Fibroblast of skin of right quadriceps (primary cell): ENCODE data around the gene ADGRF3.
"Not testable (repeated sequence)": the region's sequence is repeated elsewhere in the genome, so short reads cannot be mapped to it uniquely, and the experiment has no call there.

Experiments used
- DNase-seq: peaks from one replicate; pipeline ENCODE4 v3.0.0-alpha.2; 2013

The ADGRF3 gene

GRCh38 chr2:26314243-26314642 lies 32.3 kb downstream of the ADGRF3 start:
- DNase-seq: no peak

- no peak for DNase-seq
Observed at GRCh38 chr2:26313446-26313845, 33.1 kb downstream of the ADGRF3 start.

GRCh38 chr2:26312471-26312870 lies 34.1 kb downstream of the ADGRF3 start:
- DNase-seq: no peak

GRCh38 chr2:26309921-26310320 lies 36.7 kb downstream of the ADGRF3 start:
- DNase-seq: no peak

- no peak for DNase-seq
Observed at GRCh38 chr2:26305540-26305939, 41.0 kb downstream of the ADGRF3 start.

GRCh38 chr2:26305094-26305493 lies 41.5 kb downstream of the ADGRF3 start:
- not testable (repeated sequence) for DNase-seq

- DNase-seq: no peak
Observed at GRCh38 chr2:26302846-26303245, 43.7 kb downstream of the ADGRF3 start.

- peak; percentile 9 for DNase-seq
Observed at GRCh38 chr2:26300234-26300925, 46.2 kb downstream of the ADGRF3 start.

- peak; percentile 64 for DNase-seq
Observed at GRCh38 chr2:26299471-26300101, 47.0 kb downstream of the ADGRF3 start.

- peak; percentile 46 for DNase-seq
Observed at GRCh38 chr2:26298638-26299393, 47.8 kb downstream of the ADGRF3 start.

GRCh38 chr2:26298286-26298637 lies 48.3 kb downstream of the ADGRF3 start:
- DNase-seq: no peak

- no peak for DNase-seq
Observed at GRCh38 chr2:26297061-26297460, 49.5 kb downstream of the ADGRF3 start.

- DNase-seq: no peak
Observed at GRCh38 chr2:26295511-26295910, 51.1 kb downstream of the ADGRF3 start.

GRCh38 chr2:26292646-26293045 lies 53.9 kb downstream of the ADGRF3 start:
- peak; percentile 23 for DNase-seq

- DNase-seq: no peak
Observed at GRCh38 chr2:26290001-26290400, 56.6 kb downstream of the ADGRF3 start.

- DNase-seq: no peak
Observed at GRCh38 chr2:26285931-26286330, 60.7 kb downstream of the ADGRF3 start.

- peak; percentile 57 for DNase-seq
Observed at GRCh38 chr2:26284132-26284531, 62.5 kb downstream of the ADGRF3 start.

GRCh38 chr2:26283606-26284005 lies 63.0 kb downstream of the ADGRF3 start:
- no peak for DNase-seq

- no peak for DNase-seq
Observed at GRCh38 chr2:26281226-26281625, 65.4 kb downstream of the ADGRF3 start.

- no peak for DNase-seq
Observed at GRCh38 chr2:26279886-26280285, 66.7 kb downstream of the ADGRF3 start.

- no peak for DNase-seq
Observed at GRCh38 chr2:26276484-26277227, 69.9 kb downstream of the ADGRF3 start.

- peak; percentile 73 for DNase-seq
Observed at GRCh38 chr2:26274058-26274613, 72.5 kb downstream of the ADGRF3 start.

- DNase-seq: peak; percentile 53
Observed at GRCh38 chr2:26273501-26273900, 73.1 kb downstream of the ADGRF3 start.
